GM12874 (cell line): ENCODE results near the gene BAG5.

Source experiments
- CTCF ChIP-seq: IDR thresholded peaks from 2 replicates; pipeline ENCODE4 v1.5.1; 2011; ENCODE audit warnings: low read depth, mild to moderate bottlenecking, control low read depth, low read length, moderate library complexity; ENCODE audit not compliant: insufficient read depth

The BAG5 gene

DNA sequence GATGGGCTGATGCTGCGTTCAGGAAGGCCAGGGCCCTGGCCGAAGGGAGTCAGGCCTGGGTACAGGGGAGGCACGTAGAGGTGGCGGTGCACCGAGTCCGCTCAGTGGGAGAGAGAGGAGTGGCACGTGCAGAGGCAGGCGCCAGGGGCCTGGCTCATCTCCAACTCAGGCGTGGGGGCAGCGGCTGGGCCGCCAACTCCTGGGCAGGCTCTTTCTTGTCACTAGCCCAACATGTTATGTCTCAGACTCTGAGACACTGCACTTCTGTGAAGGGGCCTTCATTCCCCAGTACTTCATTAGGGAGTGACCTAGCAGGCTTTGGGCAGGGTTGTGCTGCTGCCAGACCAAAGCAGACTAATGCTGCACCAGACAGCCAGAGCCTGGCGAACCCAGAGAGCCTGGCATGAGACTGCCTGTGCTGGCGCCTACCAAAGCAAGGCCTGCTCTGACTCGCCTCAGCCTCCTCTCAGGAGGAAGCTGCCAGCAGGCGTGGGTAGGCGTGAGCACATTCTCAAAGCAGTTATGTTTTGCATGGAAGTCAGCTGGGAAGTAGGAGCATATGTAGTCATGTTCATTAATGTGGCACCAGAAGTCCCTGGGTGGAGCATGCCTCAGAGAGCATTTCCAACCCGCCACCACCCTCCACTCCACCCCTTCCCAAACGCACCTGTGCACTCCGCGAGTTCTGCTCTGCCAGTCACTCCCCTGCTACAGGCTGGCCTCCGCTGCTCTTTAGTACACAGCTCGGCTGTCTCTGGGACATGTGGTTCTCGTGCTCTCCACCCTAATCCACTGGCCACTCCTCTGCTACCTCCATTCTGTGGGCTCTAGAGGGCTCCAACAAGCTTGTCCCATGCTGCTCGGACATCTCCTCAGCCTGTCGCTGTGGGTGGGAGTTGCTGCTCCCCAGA lies 49.5 kb downstream of the BAG5 start:
- no peak for TF ChIP-seq CTCF

DNA sequence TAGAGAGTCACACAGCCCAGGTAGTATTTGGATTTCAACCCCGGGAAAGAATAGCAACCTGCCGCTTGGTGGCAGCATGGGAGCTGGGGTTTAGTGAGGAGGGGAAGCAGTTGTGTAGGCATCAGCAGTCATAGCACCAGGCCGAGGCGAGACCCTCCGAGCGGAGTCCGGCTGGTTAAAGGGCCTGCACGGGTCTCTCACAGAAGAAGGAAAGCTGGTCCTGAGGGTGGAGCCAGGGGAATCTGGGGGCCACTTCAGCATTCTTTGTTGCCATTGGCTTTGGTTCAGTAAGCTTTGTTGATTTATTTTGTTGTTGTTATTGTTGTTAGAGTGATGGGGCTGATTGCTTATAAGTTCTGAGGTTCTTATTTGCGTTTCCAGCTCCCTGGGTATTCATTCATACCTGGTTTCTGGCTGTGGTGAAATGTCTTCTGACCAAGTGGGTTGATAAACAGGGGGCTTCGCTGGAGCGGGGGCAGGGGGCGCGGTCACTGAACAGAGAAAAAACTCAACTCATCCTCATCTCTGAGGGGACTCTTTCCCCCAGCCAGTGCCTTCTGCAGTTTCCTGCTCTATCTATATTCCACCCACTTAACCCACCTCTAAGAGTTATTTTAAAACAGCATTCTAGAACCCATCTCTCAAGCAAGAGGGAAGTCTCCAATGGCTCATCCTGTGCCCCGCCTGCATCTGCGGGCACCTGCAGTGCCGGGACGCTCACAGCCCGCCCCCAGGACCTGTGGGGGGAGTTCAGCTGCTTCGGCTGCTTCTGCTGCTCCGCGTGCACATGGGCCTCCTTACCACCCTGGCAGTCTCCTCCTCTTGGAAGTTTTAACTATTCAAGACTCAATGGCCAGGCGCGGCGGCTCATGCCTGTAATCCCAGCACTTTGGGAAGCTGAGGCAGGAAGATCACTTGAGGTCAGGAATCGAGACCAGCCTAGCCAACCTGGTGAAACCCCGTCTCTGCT lies 51.4 kb downstream of the BAG5 start:
- TF ChIP-seq CTCF, result no peak

- no peak for TF ChIP-seq CTCF
Measured at GRCh38 chr14:103509864-103510723, 52.4 kb downstream of the BAG5 start.

DNA sequence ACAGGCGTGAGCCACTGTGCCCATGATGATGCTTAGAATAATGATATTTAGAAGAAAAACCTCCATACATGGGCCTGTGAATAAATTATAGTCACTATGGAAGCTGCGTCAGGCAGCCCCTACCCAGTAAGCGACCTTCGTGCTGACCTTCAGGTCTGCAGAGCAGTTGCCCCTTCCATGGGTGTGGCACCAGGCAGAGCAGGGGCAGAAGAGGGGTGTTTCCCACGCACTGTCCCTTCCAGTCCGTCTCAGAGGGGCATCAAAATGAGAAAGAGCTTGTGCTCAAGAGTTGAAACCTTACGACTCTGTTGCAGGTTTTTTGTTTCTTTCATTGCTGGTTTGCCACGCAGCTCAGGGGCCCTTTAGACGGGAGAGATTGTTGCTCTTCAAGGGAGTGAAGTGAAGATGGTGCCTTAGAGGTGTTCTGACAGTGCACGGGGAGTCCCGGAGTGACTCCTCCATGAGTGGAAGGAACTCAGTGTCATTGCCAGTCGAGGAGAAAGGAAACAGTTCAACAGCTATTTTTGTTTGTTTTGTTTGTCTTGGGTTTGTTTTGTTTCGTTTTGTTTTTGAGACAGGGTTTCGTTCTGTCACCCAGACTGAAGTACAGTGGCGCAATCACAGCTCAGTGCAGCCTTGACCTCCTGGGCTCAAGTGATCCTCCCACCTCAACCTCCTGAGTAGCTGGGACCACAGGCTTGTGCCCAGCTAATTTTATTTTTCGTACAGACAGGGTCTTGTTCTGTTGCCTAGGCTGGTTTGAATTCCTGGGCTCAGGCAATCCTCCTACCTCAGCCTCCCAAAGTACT lies 53.7 kb downstream of the BAG5 start:
- no peak for TF ChIP-seq CTCF

- no peak for TF ChIP-seq CTCF
Measured at GRCh38 chr14:103507751-103508150, 54.7 kb downstream of the BAG5 start.
